Activated CD8-positive, alpha-beta memory T cell treated with anti-CD3 and anti-CD28 coated beads, Interleukin-2, amount 50 U/mL, for 1 hour (primary cell): Measurements from ENCODE around the gene TARDBP.
"Not testable (repeated sequence)": the region's sequence is repeated elsewhere in the genome, so short reads cannot be mapped to it uniquely, and the experiment has no call there.

Source experiments
- DNase-seq: peaks from one replicate; pipeline ENCODE4 v3.0.0-alpha.2; 2020; ENCODE audit errors: extremely low read depth

The TARDBP gene

GRCh38 chr1:10992864-10993263 is 19.6 kb upstream of the TARDBP start:
- no peak for DNase-seq

- DNase-seq: no peak
Measured at GRCh38 chr1:10996100-10996499, 16.4 kb upstream of the TARDBP start.

GRCh38 chr1:11000526-11000925 is 11.9 kb upstream of the TARDBP start:
- no peak for DNase-seq

GRCh38 chr1:11013160-11013531 is 692 bp downstream of the TARDBP start:
- no peak for DNase-seq

GRCh38 chr1:11019358-11019757 is 6.9 kb downstream of the TARDBP start:
- not testable (repeated sequence) for DNase-seq

GRCh38 chr1:11019971-11020370 is 7.5 kb downstream of the TARDBP start:
- no peak for DNase-seq

- no peak for DNase-seq
Measured at GRCh38 chr1:11023201-11023600, 10.7 kb downstream of the TARDBP start.

GRCh38 chr1:11024154-11024873 is 11.9 kb downstream of the TARDBP start:
- DNase-seq: no peak

- no peak for DNase-seq
Measured at GRCh38 chr1:11024874-11025203, 12.4 kb downstream of the TARDBP start.

GRCh38 chr1:11025618-11026017 is 13.2 kb downstream of the TARDBP start:
- DNase-seq: no peak

- no peak for DNase-seq
Measured at GRCh38 chr1:11026052-11026451, 13.6 kb downstream of the TARDBP start.

- no peak for DNase-seq
Measured at GRCh38 chr1:11026903-11027302, 14.4 kb downstream of the TARDBP start.

- no peak for DNase-seq
Measured at GRCh38 chr1:11027316-11027715, 14.9 kb downstream of the TARDBP start.

GRCh38 chr1:11028018-11028417 is 15.6 kb downstream of the TARDBP start:
- DNase-seq: no peak

- no peak for DNase-seq
Measured at GRCh38 chr1:11030865-11031264, 18.4 kb downstream of the TARDBP start.

GRCh38 chr1:11031624-11032262 is 19.3 kb downstream of the TARDBP start:
- DNase-seq: no peak

GRCh38 chr1:11037019-11037739 is 24.7 kb downstream of the TARDBP start:
- not testable (repeated sequence) for DNase-seq

- DNase-seq: peak; percentile 66
Measured at GRCh38 chr1:11037740-11038182, 25.3 kb downstream of the TARDBP start.

GRCh38 chr1:11039351-11040104 is 27.1 kb downstream of the TARDBP start:
- DNase-seq: no peak

GRCh38 chr1:11040105-11040429 is 27.6 kb downstream of the TARDBP start:
- DNase-seq: not testable (repeated sequence)

- DNase-seq: no peak
Measured at GRCh38 chr1:11041048-11041447, 28.6 kb downstream of the TARDBP start.

GRCh38 chr1:11042065-11042464 is 29.6 kb downstream of the TARDBP start:
- DNase-seq: no peak
